ENCODE data around the gene PAXX.

Gene PAXX

DNA sequence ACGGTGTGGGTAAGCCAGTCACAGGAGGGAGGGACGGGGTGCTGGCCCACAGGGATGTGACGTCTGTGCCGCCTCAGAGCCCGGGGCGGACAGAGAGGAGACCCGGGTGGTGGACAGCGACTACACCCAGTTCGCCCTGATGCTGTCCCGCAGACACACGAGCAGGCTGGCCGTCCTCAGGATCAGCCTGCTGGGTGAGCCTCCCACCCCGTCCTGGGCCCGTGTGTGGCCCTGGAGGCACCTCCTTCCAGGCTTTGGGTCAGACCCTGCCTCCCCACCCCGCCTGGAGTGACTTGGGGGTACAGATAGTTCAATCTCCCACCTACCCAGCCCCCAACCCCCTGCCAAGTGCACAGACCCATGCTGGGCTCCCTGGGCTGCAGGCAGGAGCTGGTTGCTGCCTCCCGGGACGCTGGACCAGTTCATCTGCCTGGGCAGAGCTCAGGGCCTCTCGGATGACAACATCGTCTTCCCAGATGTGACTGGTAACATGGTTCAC is 38.4 kb upstream of the PAXX start:
- no peak for DNase-seq (ENCODE audit: low read depth, low spot score)
- ChIA-PET CTCF (interaction anchor here (3.4 kb wide), 1 partner anchor 9 kb away, joined by 16 read pairs; the partner anchor contains the start of genes C8G and FBXW5), POLR2A (no interaction called here)

DNA sequence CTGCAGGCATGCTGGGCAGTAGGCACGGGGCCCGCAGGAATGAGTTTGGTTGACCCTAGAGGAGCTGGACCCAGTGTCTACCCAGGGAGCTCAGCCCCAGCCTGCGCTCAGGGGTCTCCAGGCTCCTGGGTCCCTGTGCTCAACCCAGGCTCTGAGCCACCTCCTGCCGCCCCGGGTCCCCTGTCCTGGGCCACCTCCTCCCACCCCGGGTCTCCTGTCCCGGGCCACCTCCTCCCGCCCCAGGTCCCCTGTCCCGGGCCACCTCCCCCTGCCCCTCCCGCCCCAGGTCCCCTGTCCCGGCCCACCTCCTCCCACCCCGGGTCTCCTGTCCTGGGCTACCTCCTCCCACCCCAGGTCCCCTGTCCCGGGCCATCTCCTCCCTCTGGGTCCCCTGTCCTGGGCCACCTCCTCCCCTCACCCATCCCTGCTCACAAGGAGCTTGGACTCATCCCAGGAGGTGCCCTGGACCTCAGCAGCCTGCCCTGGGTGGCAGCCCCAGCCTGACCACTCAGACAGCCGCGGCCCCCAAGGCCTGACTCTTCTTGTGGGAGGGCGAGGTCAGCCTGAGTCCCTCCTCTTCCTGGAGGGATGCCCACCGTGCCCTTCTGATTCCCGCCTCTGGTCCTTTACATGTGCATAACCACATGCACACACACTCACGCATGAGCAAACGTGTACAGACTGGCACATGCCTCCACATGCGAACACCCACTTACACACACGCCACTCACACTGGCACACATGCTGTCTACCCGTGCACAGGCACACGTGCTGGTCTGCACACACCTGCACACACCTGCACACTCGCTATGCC is 37.7 kb upstream of the PAXX start:
- DNase-seq (ENCODE audit: low read depth, low spot score): no peak
- TF ChIP-seq, protein P1, sequence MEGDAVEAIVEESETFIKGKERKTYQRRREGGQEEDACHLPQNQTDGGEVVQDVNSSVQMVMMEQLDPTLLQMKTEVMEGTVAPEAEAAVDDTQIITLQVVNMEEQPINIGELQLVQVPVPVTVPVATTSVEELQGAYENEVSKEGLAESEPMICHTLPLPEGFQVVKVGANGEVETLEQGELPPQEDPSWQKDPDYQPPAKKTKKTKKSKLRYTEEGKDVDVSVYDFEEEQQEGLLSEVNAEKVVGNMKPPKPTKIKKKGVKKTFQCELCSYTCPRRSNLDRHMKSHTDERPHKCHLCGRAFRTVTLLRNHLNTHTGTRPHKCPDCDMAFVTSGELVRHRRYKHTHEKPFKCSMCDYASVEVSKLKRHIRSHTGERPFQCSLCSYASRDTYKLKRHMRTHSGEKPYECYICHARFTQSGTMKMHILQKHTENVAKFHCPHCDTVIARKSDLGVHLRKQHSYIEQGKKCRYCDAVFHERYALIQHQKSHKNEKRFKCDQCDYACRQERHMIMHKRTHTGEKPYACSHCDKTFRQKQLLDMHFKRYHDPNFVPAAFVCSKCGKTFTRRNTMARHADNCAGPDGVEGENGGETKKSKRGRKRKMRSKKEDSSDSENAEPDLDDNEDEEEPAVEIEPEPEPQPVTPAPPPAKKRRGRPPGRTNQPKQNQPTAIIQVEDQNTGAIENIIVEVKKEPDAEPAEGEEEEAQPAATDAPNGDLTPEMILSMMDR (IDR thresholded peaks at IDR 0.05; ENCODE audit: insufficient read depth, low read length, missing control alignments): no peak
- no peak overlapping the region for H3K4me3 ChIP-seq (ENCODE audit: low read depth, low read length)
- POLR2A ChIA-PET: no interaction called here
- CTCF ChIA-PET: interaction anchor here (1.0 to 3.4 kb wide), 2 partner anchors 9 to 74 kb away, joined by 4 to 16 read pairs; partner anchors contain the start of genes ABCA2, C8G and FBXW5

More for the DNA sequence above, 38.4 kb upstream of the PAXX start:
- H3K4me3 ChIP-seq (ENCODE audit: low read depth, low read length): no peak overlapping the region
- TF ChIP-seq, protein P1 (IDR thresholded peaks at IDR 0.05; ENCODE audit: insufficient read depth, low read length, missing control alignments): no peak

DNA sequence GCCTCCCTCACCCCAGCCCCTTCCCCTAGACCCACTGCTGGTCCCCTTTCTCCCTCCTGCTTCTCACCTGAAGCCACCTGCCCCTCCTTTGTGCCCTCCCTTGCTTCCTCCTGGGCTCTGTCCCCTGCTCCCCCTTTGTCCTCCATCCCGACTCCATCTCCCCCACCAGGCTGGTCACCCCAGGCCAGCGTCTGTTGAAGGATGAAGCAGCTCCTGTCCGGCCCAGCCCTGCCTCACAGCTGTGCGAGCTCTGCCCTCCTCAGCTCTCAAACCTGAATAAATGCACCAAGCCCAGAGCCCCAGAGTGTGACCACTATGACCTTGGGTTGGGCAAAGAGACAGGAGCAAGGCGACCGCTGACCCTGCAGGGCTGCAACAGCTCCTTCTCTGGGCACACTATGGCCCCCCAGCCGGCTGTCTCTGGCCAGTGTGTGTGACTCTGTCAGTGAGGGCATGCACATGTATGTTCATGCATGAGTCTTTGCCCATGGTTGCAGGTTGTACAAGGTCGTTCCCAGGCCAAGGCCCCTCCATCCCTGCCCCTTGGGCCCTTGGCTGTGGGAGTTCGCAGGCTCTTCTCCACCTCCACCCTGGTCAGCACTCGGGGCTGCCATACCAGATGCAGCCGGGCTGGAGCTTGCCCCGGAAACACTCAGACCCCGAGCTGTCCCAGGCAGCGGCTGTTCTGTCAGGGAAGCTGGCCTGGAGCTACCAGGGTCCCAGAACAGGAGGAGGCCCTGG is 36.9 kb upstream of the PAXX start:
- TF ChIP-seq, protein P1 (IDR thresholded peaks at IDR 0.05; ENCODE audit: insufficient read depth, low read length, missing control alignments): no peak
- no peak overlapping the region for H3K4me3 ChIP-seq (ENCODE audit: low read depth, low read length)
- CTCF ChIA-PET: interaction anchor here (1.0 to 3.4 kb wide), 3 partner anchors 10 to 73 kb away, joined by 3 to 16 read pairs (median 4); partner anchors contain the start of genes ABCA2, C8G and FBXW5
- POLR2A ChIA-PET: no interaction called here
- no peak for DNase-seq (ENCODE audit: low read depth, low spot score)

DNA sequence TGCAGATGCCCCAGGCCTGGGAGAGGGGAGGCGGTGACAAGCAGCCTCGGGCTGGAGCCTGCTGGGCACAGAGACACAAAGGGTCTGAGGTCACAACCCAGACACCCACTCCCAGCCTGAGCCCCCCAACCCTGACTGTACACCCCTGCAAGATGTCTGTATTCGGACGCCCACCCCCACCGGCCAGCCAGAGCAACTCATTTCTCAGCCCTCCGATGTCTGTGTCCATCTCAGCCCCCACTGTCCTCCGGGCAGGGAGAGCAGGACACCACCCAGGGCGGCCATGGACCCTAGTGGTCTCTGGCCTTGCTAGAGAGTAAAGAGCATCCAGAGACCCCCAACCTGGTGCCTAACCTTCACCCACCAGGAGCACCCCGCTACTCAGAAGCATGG is 36.3 kb upstream of the PAXX start:
- ChIA-PET CTCF (interaction anchor here (1.6 to 3.4 kb wide), 2 partner anchors 11 kb away, joined by 3 to 16 read pairs; partner anchors contain the start of genes C8G and FBXW5), POLR2A (no interaction called here)
- DNase-seq (ENCODE audit: low read depth, low spot score): no peak
- TF ChIP-seq, protein P1 (IDR thresholded peaks at IDR 0.05; ENCODE audit: insufficient read depth, low read length, missing control alignments): no peak
- H3K4me3 ChIP-seq (ENCODE audit: low read depth, low read length): no peak overlapping the region

DNA sequence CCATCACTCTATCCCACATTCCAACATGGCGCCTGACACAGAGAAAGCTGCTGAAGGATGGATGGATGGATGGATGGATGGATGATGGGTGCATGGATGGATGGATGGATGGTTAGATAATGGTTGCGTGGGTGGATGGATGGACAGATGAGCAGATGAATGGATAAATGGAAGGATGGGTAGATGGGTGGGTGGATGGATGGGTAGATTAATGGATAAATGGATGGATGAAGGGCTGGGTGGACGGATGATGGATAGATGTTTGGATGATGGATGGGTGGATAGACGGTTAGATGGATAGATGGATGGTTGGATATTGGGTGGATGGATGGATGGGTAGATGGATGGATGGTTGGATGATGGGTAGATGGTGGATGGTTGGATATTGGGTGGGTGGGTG is 35.6 kb upstream of the PAXX start:
- ChIA-PET CTCF (interaction anchor here (1.6 kb wide), 1 partner anchor 10 kb away, joined by 3 read pairs; no protein-coding TSS in a partner anchor), POLR2A (no interaction called here)
- H3K4me3 ChIP-seq (ENCODE audit: low read depth, low read length): no peak overlapping the region
- DNase-seq (ENCODE audit: low read depth, low spot score): no peak
- TF ChIP-seq, protein P1 (IDR thresholded peaks at IDR 0.05; ENCODE audit: insufficient read depth, low read length, missing control alignments): no peak

DNA sequence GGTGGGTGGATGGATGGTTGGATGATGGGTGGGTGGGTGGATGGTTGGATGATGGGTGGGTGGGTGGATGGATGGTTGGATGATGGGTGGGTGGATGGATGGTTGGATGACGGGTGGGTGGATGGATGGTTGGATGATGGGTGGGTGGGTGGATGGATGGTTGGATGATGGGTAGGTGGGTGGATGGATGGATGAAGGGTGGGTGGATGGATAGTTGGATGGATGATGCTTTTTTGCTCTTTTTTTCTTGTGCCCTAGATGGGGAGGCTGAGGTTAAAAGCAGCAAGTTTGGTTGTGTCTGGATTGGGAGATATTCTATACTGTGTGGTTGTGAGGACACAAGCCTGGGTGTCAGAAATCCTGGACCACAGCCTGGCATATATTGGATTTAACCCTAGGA is 34.8 kb upstream of the PAXX start:
- ChIA-PET CTCF (no interaction called here), POLR2A (no interaction called here)
- TF ChIP-seq, protein P1 (IDR thresholded peaks at IDR 0.05; ENCODE audit: insufficient read depth, low read length, missing control alignments): no peak
- DNase-seq (ENCODE audit: low read depth, low spot score): no peak
- no peak overlapping the region for H3K4me3 ChIP-seq (ENCODE audit: low read depth, low read length)

Data from AG04449 (cell line).